IPS-20b (cell line): ENCODE results near the gene GRIK3.

Source experiments
- H3K27ac ChIP-seq: one replicate; pipeline ENCODE4 v1.5.1; 2013; ENCODE audit warnings: low read length
- H3K27me3 ChIP-seq: 2 replicates; pipeline ENCODE4 v1.6.1; 2013; ENCODE audit warnings: mild to moderate bottlenecking, low read length, inconsistent platforms; ENCODE audit not compliant: insufficient read depth
- H3K36me3 ChIP-seq: 2 replicates; pipeline ENCODE4 v1.6.1; 2013; ENCODE audit warnings: low read depth, mild to moderate bottlenecking, inconsistent platforms, low read length, moderate library complexity; ENCODE audit not compliant: insufficient read depth
- H3K4me1 ChIP-seq: 2 replicates; pipeline ENCODE4 v1.6.1; 2013; ENCODE audit warnings: mild to moderate bottlenecking, control low read depth, inconsistent platforms, low read length, moderate library complexity; ENCODE audit not compliant: insufficient read depth
- H3K4me3 ChIP-seq: 2 replicates; pipeline ENCODE4 v1.5.1; 2013; ENCODE audit warnings: mild to moderate bottlenecking, low read length, inconsistent platforms
- H3K9ac ChIP-seq: 2 replicates; pipeline ENCODE4 v1.6.1; 2013; ENCODE audit warnings: low read depth, mild to moderate bottlenecking, inconsistent platforms, low read length, moderate library complexity
- H3K9me3 ChIP-seq: 2 replicates; pipeline ENCODE4 v1.6.1; 2013; ENCODE audit warnings: mild to moderate bottlenecking, low read depth, low read length, inconsistent platforms; ENCODE audit not compliant: insufficient read depth

GRIK3 gene

GRCh38 chr1:36865602-36865900 lies 168.8 kb downstream of the GRIK3 start:
- H3K27me3 ChIP-seq, result no peaks in the 10 kb centered on the region
- no peaks in the 10 kb centered on the region for H3K9me3 ChIP-seq
- H3K4me3 ChIP-seq, result no peak overlapping the region

GRCh38 chr1:36864823-36865601 lies 169.3 kb downstream of the GRIK3 start:
- H3K27ac ChIP-seq, result no peak overlapping the region
- no peaks in the 10 kb centered on the region for H3K4me1 ChIP-seq
- H3K27me3 ChIP-seq, result no peaks in the 10 kb centered on the region
- no peaks in the 10 kb centered on the region for H3K36me3 ChIP-seq
- H3K9me3 ChIP-seq, result no peaks in the 10 kb centered on the region
- H3K4me3 ChIP-seq, result no peak overlapping the region
- H3K9ac ChIP-seq, result no peak overlapping the region

More at GRCh38 chr1:36865602-36865900, 168.8 kb downstream of the GRIK3 start:
- Histone ChIP-seq H3K9ac (no peak overlapping the region), H3K36me3 (no peaks in the 10 kb centered on the region), H3K27ac (no peak overlapping the region), H3K4me1 (no peaks in the 10 kb centered on the region)

DNA sequence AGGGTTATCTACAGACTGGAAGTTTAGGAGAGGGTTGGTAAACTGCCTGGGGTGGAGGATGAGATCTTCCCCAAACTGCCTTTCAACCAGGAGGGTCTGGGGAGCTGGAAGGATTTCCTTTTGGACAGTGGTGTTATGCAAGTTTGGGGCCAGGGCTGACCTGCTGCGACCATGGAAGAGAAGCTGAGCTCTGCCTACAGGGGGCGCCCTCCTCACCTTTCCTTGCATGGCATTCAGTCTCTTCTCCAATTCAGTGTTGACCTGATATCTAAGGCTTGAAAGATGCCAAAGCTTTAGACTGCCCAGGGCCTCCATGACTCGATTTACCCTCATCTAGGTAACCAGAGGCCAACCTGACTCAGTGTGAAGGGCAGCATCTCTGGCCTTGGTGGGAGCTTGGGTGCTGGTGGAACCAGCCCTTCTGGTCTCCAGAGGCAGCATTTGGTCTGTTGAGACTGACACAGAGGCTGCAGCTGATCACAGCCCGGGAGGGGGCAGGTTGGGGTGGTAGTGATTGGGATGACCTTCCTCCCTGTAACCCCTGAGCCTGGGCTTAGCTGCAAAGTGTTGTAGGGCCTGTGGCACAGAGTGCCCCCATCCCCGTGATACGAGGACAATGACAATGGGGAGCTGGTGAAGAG lies 170.0 kb downstream of the GRIK3 start:
- Histone ChIP-seq H3K4me1 (no peaks in the 10 kb centered on the region), H3K36me3 (no peaks in the 10 kb centered on the region), H3K27me3 (no peaks in the 10 kb centered on the region), H3K9me3 (no peaks in the 10 kb centered on the region), H3K27ac (no peak overlapping the region), H3K9ac (no peak overlapping the region), H3K4me3 (no peak overlapping the region)

- Histone ChIP-seq H3K4me1 (no peaks in the 10 kb centered on the region), H3K9ac (no peak overlapping the region), H3K9me3 (no peaks in the 10 kb centered on the region), H3K27ac (no peak overlapping the region), H3K36me3 (no peaks in the 10 kb centered on the region), H3K4me3 (no peak overlapping the region), H3K27me3 (no peaks in the 10 kb centered on the region)
These were observed 170.8 kb downstream of the GRIK3 start for GRCh38 chr1:36863500-36863899.

DNA sequence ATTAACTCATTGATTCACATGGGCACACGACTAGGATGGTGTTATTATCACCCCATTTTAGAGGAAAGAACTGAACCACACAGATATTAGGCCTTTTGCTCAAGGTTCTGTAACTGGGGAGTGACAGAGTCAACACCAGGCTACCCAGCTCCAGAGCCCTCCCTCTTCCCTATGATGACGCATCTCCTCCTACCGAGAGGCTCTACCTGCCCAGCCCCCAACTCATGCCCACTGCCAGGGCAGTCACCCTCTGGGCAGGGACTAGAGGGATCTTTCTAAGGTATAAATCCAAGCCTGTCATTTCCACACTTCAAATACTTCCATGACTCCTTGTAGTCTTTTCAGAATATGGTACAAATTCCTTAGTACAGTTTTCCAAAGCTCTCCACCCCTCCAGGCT lies 171.3 kb downstream of the GRIK3 start:
- Histone ChIP-seq H3K4me1 (no peaks in the 10 kb centered on the region), H3K27ac (no peak overlapping the region), H3K36me3 (no peaks in the 10 kb centered on the region), H3K4me3 (no peak overlapping the region), H3K9ac (no peak overlapping the region), H3K9me3 (no peaks in the 10 kb centered on the region), H3K27me3 (no peaks in the 10 kb centered on the region)

DNA sequence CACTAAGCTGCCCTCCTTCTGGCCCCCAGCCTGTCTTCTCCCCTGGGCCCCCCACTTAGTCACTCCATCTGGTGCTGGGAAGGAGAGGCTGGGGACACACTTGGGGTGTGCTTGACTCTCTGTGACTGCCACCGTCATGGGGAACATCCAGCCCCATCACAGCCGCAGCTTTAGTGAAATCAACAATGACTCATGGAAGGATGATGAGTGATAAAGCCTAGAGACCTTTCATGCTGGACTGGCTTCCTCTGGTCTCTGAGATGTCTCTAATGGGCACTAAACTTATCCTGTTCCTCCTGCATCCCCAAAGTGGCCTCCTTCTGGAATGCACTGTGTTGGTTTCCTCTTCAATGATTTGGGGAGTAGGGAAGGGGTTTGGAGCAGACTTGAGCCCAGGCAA lies 172.9 kb downstream of the GRIK3 start:
- H3K9me3 ChIP-seq, result no peaks in the 10 kb centered on the region
- H3K4me1 ChIP-seq, result peaks cover 4% of the 10 kb centered on the region; the same call in 1 of the 2 replicates
- H3K27me3 ChIP-seq, result no peaks in the 10 kb centered on the region
- no peak overlapping the region for H3K4me3 ChIP-seq
- no peak overlapping the region for H3K9ac ChIP-seq
- H3K27ac ChIP-seq, result no peak overlapping the region
- no peaks in the 10 kb centered on the region for H3K36me3 ChIP-seq

DNA sequence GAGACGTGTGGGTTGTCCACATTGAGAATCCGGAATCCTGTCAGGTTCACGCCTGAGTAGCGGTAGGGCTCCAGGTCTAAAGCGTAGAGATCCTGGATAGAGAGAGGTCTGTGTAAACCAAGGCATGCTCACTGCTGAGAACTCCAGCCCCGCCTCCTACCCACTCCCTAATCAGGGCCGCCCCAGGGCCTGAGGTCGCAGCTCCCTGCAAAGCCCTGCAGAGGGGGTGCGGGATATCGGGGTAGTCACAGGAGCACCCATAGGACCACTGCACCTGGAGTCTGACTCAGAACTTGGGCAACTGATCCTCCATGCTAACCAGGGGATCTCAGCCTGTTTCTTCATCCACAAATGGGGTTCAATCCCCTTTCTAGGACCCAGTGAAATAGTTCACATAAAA lies 174.4 kb downstream of the GRIK3 start:
- H3K4me1 ChIP-seq, result peaks cover 4% of the 10 kb centered on the region; the same call in 1 of the 2 replicates
- no peak overlapping the region for H3K27ac ChIP-seq
- no peak overlapping the region for H3K4me3 ChIP-seq
- H3K9ac ChIP-seq, result no peak overlapping the region
- no peaks in the 10 kb centered on the region for H3K36me3 ChIP-seq
- no peaks in the 10 kb centered on the region for H3K27me3 ChIP-seq
- H3K9me3 ChIP-seq, result no peaks in the 10 kb centered on the region

- no peaks in the 10 kb centered on the region for H3K36me3 ChIP-seq
- H3K27me3 ChIP-seq, result no peaks in the 10 kb centered on the region
- peaks cover 4% of the 10 kb centered on the region; the same call in 1 of the 2 replicates for H3K4me1 ChIP-seq
- no peaks in the 10 kb centered on the region for H3K9me3 ChIP-seq
- H3K9ac ChIP-seq, result no peak overlapping the region
- no peak overlapping the region for H3K4me3 ChIP-seq
- no peak overlapping the region for H3K27ac ChIP-seq
These were observed 175.3 kb downstream of the GRIK3 start for GRCh38 chr1:36858981-36859380.

DNA sequence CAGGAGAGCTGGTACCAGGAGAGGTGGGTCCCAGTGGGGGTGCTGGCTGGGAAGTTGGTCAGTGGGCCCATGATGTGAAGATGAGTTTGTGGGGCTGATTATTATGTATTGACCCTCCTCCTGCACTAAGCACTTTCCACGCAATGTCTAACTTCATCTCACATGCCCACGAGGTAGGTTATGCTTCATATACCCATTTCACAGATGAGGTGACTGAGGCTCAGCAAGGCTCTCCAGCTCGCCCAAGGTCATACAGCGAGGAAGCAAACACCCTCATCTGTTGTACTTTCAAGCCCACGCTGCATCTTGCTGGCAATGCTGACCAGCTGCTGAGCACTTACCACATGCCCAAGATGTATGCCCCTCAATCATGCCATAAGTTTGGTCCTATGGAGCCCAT lies 175.8 kb downstream of the GRIK3 start:
- H3K4me3 ChIP-seq, result no peak overlapping the region
- no peaks in the 10 kb centered on the region for H3K27me3 ChIP-seq
- H3K9me3 ChIP-seq, result no peaks in the 10 kb centered on the region
- peaks cover 4% of the 10 kb centered on the region; the same call in 1 of the 2 replicates for H3K4me1 ChIP-seq
- H3K36me3 ChIP-seq, result no peaks in the 10 kb centered on the region
- no peak overlapping the region for H3K27ac ChIP-seq
- H3K9ac ChIP-seq, result no peak overlapping the region

DNA sequence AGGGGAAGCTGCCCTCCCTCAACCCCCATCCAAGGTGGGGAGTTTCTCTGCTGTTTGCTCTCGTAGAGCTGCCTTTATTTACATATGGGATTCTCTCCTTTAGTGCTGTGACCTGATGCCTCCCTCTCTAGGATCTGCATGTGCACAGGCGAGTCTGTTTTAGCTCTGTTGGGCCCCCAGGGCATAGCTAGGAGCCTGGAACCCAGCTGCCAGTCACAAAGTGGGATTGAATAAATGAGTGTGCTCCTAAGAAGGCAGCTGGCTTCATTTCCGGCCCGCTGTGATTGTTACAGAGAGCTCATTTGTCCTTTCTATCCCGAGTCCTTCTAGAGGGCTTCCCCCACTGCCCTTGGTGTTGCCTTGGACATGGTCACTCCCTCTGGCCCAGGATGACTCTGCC lies 176.6 kb downstream of the GRIK3 start:
- no peaks in the 10 kb centered on the region for H3K27me3 ChIP-seq
- no peaks in the 10 kb centered on the region for H3K36me3 ChIP-seq
- H3K9ac ChIP-seq, result no peak overlapping the region
- no peak overlapping the region for H3K4me3 ChIP-seq
- no peaks in the 10 kb centered on the region for H3K9me3 ChIP-seq
- no peak overlapping the region for H3K27ac ChIP-seq
- H3K4me1 ChIP-seq, result peaks cover 4% of the 10 kb centered on the region; the same call in 1 of the 2 replicates

- Histone ChIP-seq H3K27ac (no peak overlapping the region), H3K27me3 (no peaks in the 10 kb centered on the region; the same call in 1 of the 2 replicates), H3K4me1 (peaks cover 4% of the 10 kb centered on the region; the same call in 1 of the 2 replicates), H3K4me3 (no peak overlapping the region), H3K9ac (no peak overlapping the region), H3K9me3 (no peaks in the 10 kb centered on the region), H3K36me3 (no peaks in the 10 kb centered on the region)
These were observed 178.4 kb downstream of the GRIK3 start for GRCh38 chr1:36855699-36856494.
